Breast epithelium (tissue), 4 donors: Measurements from ENCODE around the gene DPPA2. TPM values are rescaled to one million over a fixed set of nuclear protein-coding genes. Genes with fewer than 3 reads are reported as not detected.

Experiments used
- DNase-seq, 2 donors: peaks; one replicate each; pipeline ENCODE4 v3.0.0-alpha.2; 2019; ENCODE audit warnings: low spot score in 2 of 2
- H3K27ac ChIP-seq, 2 donors: fragments of 200-600 bp; sonication (generic) in 1 of 2; one replicate each; pipeline ENCODE4 v1.5.1; 2016 to 2019; ENCODE audit warnings: mild to moderate bottlenecking in 1 of 2
- H3K27me3 ChIP-seq, 2 donors: fragments of 200-600 bp; sonication (generic) in 1 of 2; one replicate each; pipeline versions ENCODE4 v1.5.1 to v1.6.0; 2017 to 2019; ENCODE audit warnings: control low read depth in 1 of 2, mild to moderate bottlenecking in 1 of 2
- H3K36me3 ChIP-seq: fragments of 200-600 bp; one replicate; pipeline ENCODE4 v1.5.1; 2019
- H3K4me1 ChIP-seq, 2 donors: fragments of 200-600 bp; sonication (generic); one replicate each; pipeline ENCODE4 v1.5.1; 2016 to 2019; ENCODE audit warnings: control low read depth in 1 of 2
- H3K4me3 ChIP-seq, 3 donors: fragments of 200-600 bp; sonication (generic); 1 replicate in 2 of 3; 2 replicates in 1 of 3; pipeline ENCODE4 v1.5.1; 2016 to 2019; ENCODE audit warnings: mild to moderate bottlenecking in 3 of 3, moderate library complexity in 2 of 3
- H3K9me3 ChIP-seq, 2 donors: fragments of 200-600 bp; sonication (generic) in 1 of 2; one replicate each; pipeline ENCODE4 v1.5.1; 2016 to 2019; ENCODE audit warnings: control low read depth in 1 of 2
- CTCF ChIP-seq, 3 donors: fragments of 450-650 bp; IDR thresholded peaks; one replicate each; pipeline ENCODE4 v1.5.1; 2016 to 2017; ENCODE audit warnings: antibody characterized with exemption in 3 of 3, mild to moderate bottlenecking in 3 of 3, moderate library complexity in 3 of 3
- POLR2A ChIP-seq: fragments of 450-650 bp; IDR thresholded peaks from one replicate; pipeline ENCODE4 v1.6.1; 2016; ENCODE audit warnings: antibody characterized with exemption, mild to moderate bottlenecking, moderate library complexity
- POLR2AphosphoS5 ChIP-seq, 3 donors: sonication (generic); formaldehyde crosslinking; IDR thresholded peaks; one replicate each; pipeline ENCODE4 v1.6.1; 2017; ENCODE audit warnings: antibody characterized with exemption in 3 of 3
- intact Hi-C: fragments of 100-400 bp; cut with DNase I; formaldehyde crosslinking; loops from one replicate; pipeline ENCODE4 v1.15.1; 2023; ENCODE audit warnings: low total_unique reads
- total RNA-seq, 3 donors: library from RNA; depleted of rRNA; stranded (reverse); fragments of >200 nt; gene quantifications; one replicate each; pipeline ENCODE4 v1.1.0, GENCODE V29; 2016

Gene DPPA2
- total RNA-seq, 3 donors from 2014 or later = not detected

- Histone ChIP-seq H3K27ac (no peak overlapping the region), H3K36me3 (no peaks in the 10 kb centered on the region), H3K9me3 (peaks cover 0 to 5% of the 10 kb centered on the region in 2 donors), H3K4me1 (no peaks in the 10 kb centered on the region), H3K4me3 (no peak overlapping the region), H3K27me3 (no peaks in the 10 kb centered on the region)
- DNase-seq = no peak
- TF ChIP-seq POLR2AphosphoS5 (IDR thresholded peaks at IDR 0.05) (no peak), CTCF (IDR thresholded peaks at IDR 0.05) (no peak)
- intact Hi-C loops = no loop called here
These were observed 48.1 kb downstream of the DPPA2 start for GRCh38 chr3:109268181-109268580.

- Histone ChIP-seq H3K4me3 (no peak overlapping the region), H3K9me3 (peaks cover 0 to 5% of the 10 kb centered on the region in 2 donors), H3K27me3 (no peaks in the 10 kb centered on the region), H3K36me3 (no peaks in the 10 kb centered on the region), H3K27ac (no peak overlapping the region), H3K4me1 (no peaks in the 10 kb centered on the region)
- intact Hi-C loops = no loop called here
- DNase-seq = no peak
- no peak for TF ChIP-seq POLR2AphosphoS5 (IDR thresholded peaks at IDR 0.05)
- TF ChIP-seq POLR2A = no peak
- TF ChIP-seq CTCF (IDR thresholded peaks at IDR 0.05) = no peak
These were observed 51.0 kb downstream of the DPPA2 start for GRCh38 chr3:109265295-109265694.

- TF ChIP-seq POLR2AphosphoS5 (IDR thresholded peaks at IDR 0.05) (no peak), POLR2A (no peak), CTCF (IDR thresholded peaks at IDR 0.05) (no peak)
- no peak for DNase-seq
- Histone ChIP-seq H3K36me3 (no peaks in the 10 kb centered on the region), H3K9me3 (no peaks in the 10 kb centered on the region), H3K27ac (no peak overlapping the region), H3K27me3 (no peaks in the 10 kb centered on the region), H3K4me3 (no peak overlapping the region), H3K4me1 (no peaks in the 10 kb centered on the region)
- intact Hi-C loops = no loop called here
These were observed 59.0 kb downstream of the DPPA2 start for GRCh38 chr3:109257269-109257668.

DNA sequence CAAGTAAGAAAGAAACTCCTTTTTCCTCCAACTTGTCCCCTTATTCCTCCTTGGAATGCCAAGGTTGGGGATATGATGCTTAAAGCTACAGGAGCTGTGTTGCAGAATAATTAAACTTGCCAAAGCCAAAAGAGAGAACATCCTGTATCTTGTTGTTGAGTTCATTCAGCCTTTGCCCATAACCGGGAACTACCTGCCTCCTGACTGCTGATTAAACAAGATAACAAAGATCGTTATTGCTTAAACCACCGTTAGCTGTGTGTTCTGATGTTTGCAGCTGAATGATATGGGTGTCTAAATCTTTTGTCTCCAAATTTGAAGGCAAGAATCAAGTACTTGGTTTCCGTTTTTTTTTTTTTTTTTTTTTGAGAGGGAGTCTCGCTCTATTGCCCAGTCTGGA lies 61.5 kb downstream of the DPPA2 start:
- no peaks in the 10 kb centered on the region for H3K4me1 ChIP-seq
- no peaks in the 10 kb centered on the region for H3K36me3 ChIP-seq
- TF ChIP-seq CTCF (IDR thresholded peaks at IDR 0.05) (no peak), POLR2A (no peak), POLR2AphosphoS5 (IDR thresholded peaks at IDR 0.05) (no peak)
- no peak for DNase-seq
- no peaks in the 10 kb centered on the region for H3K27me3 ChIP-seq
- H3K27ac ChIP-seq = no peak overlapping the region
- H3K9me3 ChIP-seq = no peaks in the 10 kb centered on the region
- intact Hi-C loops = no loop called here
- H3K4me3 ChIP-seq = no peak overlapping the region

GRCh38 chr3:109252641-109253040 lies 63.7 kb downstream of the DPPA2 start:
- H3K27me3 ChIP-seq = no peaks in the 10 kb centered on the region
- DNase-seq = no peak
- TF ChIP-seq POLR2A = no peak
- TF ChIP-seq POLR2AphosphoS5 (IDR thresholded peaks at IDR 0.05) = no peak
- TF ChIP-seq CTCF (IDR thresholded peaks at IDR 0.05) = no peak
- H3K27ac ChIP-seq = no peak overlapping the region
- no peaks in the 10 kb centered on the region for H3K36me3 ChIP-seq
- intact Hi-C loops = no loop called here
- no peaks in the 10 kb centered on the region for H3K9me3 ChIP-seq
- no peak overlapping the region for H3K4me3 ChIP-seq
- H3K4me1 ChIP-seq = no peaks in the 10 kb centered on the region

Other genes starting within 250 kb of the DPPA2 start
- gene MORC1, start 198.4 kb downstream of the DPPA2 start, total RNA-seq = under 1 TPM in 1 of 3 donors, not detected in 2; under 0.01 TPM
- not detected for gene C3orf85, start 179.8 kb downstream of the DPPA2 start, total RNA-seq
- gene DPPA4, start 21.0 kb upstream of the DPPA2 start, total RNA-seq = not detected